NCI-H69 (cell line): ENCODE measurements around the gene CMTM5.
"Not testable (repeated sequence)": the region's sequence is repeated elsewhere in the genome, so short reads cannot be mapped to it uniquely, and the experiment has no call there.

ENCODE experiments used
- DNase-seq: peaks from one replicate; lab custom pipeline; 2025; lab: John Stamatoyannopoulos, UW

CMTM5 gene

DNA sequence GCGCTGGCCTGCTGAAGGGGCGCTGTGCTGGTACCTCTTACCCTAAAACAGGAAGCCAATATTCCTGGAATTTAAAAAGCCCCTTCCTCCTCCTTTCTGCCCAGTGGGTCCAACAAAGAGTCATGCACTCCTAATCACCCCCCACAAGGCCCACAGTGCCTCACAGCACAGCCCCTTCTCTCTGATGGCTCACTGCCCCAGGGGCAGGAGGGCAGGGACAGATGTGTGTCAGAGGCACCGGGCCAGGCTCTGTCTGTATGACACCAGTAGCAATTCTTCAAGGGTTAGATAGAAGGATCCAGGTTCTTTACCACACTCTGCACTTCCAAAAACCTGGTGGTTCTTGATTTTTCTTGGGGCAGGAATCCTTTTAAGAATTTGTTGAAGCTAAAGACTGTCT is 22.3 kb downstream of the CMTM5 start:
- no peak for DNase-seq

GRCh38 chr14:23399591-23399990 is 22.7 kb downstream of the CMTM5 start:
- DNase-seq, result no peak

GRCh38 chr14:23400496-23401149 is 23.8 kb downstream of the CMTM5 start:
- DNase-seq, result not testable (repeated sequence)

- DNase-seq, result no peak
Measured at GRCh38 chr14:23401291-23401690, 24.4 kb downstream of the CMTM5 start.

DNA sequence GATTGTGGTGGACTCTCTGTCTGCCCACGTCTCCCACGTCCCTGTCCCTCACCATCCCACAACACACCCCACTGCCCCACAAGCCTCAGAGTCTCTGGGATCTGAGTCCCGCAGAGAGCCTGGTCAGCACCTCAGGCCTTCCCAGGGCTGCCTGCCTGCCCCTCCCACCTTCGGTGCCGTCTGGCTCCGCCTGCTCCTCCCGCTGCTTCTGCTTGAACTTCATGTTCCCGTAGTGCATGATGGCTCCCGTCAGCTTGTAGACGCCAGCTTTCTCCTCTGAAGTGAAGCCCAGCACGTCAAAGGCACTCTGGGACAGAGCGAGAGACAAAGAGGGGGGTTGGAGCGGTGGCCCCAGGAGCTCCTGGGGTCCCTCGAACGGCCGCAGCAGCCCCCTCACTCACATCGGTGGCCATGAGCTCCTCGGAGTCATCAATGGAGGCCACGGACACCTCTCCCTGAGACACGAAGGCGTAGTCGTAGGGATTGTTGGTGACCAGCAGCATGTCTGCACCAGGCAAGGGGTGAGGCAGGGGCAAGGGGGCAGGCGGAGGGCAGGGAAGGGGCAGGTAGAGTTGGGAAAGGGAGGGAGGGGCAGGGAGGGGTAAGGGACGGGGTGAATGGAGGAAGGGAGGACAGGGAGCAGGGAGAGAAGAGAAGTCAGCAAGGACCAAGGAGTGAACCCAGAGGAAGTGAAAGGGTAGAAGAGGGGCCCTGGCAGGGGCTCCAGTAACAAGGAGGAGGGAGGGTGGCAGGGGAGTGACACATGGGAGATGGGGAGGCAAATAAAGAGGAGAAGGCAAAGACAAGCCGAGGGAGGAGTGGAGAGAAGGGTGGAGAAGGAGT is 25.7 kb downstream of the CMTM5 start:
- no peak for DNase-seq

GRCh38 chr14:23403139-23403438 is 26.2 kb downstream of the CMTM5 start:
- no peak for DNase-seq

GRCh38 chr14:23403908-23404307 is 27.1 kb downstream of the CMTM5 start:
- DNase-seq, result no peak

DNA sequence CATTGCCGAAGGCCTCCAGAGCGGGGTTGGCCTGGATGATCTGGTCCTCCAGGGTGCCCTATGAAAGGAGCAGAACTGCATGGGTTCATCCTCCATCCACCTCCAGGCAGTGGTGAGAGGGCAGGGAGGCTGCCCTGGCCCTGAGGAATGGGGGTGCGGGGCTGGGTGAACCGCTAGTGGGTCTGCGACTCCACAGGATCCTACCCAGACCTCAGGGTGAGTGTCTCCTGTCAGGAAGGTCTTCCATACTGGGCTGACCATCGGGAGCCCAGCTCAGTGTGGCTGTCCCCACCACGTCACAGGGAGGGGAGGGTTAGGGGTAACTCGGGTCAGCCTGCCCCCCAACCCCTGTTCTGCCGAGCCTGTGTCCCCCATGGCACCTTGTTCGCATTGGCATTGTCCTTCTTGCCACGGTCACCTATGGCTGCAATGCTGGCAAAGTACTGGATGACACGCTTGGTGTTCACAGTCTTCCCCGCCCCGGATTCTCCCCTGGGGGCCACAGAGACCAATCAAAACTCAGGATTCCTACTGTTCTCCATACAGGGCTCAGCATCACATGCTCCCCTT is 27.6 kb downstream of the CMTM5 start:
- no peak for DNase-seq

GRCh38 chr14:23405096-23405495 is 28.2 kb downstream of the CMTM5 start:
- DNase-seq, result no peak

DNA sequence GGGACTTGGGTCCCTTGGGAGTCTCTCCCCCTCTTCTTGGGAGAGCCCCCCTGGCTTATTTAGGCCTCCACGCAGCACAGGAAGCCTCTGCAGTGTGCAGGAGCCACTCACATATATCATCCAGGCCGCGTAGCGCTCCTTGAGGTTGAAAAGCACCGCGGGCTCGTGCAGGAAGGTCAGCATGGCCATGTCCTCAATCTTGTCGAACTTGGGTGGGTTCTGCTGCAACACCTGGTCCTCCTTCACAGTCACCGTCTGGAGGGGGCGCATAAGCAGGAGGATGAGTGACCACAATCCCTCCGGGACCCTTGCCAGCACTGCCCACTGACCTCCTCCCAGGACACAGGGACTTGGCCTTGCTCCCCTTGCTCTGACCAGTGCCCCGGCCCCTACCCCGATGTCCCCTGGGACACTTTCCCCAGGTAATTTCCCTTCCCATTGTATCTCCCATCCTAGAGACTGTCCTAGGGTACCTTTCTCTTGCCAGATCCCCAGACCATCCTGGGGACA is 28.7 kb downstream of the CMTM5 start:
- DNase-seq, result no peak

DNA sequence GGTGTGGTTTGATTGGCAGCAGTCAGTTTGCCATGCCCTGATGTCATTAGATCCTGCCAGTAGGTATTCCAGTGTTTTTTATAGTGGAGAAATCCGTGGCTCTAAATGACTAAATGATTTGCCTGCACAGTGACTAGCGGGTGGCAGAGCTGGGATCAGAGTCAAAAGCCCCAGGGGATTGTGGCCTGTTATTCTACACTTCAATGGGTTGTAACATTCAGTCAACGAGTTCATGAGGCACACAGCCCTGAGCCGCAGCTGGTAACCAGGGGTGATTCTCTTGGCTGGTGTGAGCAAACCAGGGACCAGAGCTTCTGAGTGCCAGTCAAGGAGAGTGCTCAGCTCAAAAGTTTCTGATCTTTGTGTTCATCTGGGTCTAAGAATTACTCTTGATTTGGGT is 29.4 kb downstream of the CMTM5 start:
- peak; percentile 8 for DNase-seq

DNA sequence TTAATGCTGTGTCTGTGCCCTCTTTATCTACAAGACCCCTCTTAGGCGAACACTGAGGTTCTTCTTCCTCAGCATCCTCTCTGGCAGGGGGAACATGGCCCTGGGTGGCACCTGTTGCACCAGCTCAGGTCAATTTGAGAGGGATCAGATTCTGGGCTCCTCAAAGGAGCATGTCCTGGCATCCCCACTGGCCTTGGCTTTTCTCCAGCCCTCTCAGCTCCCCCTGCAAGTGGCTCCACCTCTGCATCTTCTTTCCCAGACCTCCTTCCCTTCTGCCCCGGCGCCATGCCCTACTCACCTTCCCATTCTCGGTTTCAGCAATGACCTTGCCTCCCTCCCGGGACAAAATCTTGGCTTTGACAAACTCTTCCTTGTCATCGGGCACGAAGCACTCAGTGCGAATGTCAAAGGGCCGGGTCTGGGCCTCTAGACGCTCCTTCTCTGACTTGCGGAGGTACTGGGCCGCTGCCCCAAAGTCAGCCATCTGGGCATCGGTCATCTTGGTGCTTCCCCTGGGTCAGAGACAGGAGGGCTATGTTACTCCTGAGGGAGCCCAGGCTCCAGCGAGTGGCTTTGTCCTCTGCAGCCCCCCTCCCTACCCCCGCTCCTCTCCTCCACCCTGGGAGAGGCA is 30.0 kb downstream of the CMTM5 start:
- DNase-seq, result no peak

DNA sequence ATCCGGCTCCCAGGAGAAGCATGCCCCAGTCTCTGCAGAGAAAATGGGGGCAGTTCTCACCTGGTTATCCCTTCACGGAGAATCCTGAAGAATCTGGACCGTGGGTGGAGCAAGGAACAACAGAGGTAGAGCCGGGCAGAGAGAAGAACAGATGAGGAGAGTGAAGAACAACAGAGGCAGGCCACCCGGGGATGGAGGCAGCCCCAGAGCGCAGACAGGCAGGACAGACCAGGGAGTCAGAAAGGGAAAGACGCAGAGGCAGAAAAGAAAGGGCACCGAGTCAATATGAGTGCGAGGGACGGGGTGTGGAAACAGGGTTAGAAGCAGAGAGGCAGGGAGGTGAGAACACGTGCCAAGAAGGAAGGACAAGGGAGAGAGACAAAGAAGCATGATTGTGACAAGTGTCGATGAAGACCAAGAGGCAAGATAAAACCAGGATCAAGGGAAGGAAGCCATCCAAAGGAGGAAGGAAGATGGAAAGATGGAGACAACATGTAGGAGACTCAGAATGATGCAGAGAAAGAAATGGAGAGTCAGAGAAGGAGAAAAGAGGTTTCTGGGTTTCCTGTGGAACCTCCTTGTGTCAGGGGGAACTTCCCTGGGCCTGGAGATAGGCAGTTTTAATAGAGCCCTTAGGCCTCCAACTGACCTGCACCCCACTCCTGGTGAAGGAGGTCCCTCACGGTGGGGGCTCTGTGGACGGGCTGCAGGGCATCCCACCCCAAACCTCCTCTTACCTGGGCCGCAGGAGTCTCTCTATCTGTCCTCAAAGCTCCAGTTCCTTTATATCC is 30.9 kb downstream of the CMTM5 start, which contains the start of gene MYH6:
Gene MYH6, minus strand, starts transcription at position 758 of the 791 bp plus-strand sequence. CDS start 1,050 bp downstream, outside the sequence.
- DNase-seq, result no peak

DNA sequence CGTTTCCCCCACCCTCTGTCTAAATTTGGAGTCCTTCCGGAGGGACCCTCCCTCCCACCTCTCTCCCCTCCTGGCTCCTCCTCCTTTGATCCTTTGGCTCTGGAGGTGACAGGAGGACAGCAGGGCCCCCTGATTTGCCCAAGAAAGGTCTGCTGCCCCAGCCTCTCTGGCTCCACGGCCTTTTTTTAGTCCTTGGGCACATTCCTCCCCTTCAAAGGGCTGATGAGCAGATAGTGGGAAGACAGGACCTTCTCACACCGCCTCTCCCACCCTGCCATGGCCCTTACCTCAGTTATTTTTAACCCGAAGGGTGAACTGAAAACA is 31.4 kb downstream of the CMTM5 start:
- DNase-seq, result no peak

GRCh38 chr14:23409475-23409874 is 32.6 kb downstream of the CMTM5 start:
- no peak for DNase-seq

GRCh38 chr14:23409966-23410635 is 33.3 kb downstream of the CMTM5 start:
- DNase-seq, result no peak

GRCh38 chr14:23411563-23412525 is 35.0 kb downstream of the CMTM5 start:
- DNase-seq, result no peak

GRCh38 chr14:23413681-23414080 is 36.8 kb downstream of the CMTM5 start:
- DNase-seq, result no peak

DNA sequence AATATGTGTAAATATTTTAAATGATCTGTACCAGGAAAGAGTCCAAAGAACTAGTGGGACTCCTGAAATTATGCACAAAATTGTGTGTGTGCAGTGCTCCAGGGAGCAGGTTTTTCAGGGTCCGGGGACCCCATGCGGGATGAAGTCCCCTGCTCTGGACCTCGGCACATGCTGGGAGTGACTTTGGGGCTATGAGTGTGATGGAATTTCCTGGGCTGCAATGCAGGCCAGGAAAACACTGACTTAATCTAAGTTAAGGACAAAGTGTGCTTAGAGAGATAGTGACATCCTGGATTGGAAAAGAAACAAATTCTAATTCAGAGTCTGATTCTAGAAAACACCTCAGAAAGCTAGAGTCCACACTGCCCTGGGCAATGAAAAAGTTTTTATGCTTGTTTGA is 37.4 kb downstream of the CMTM5 start:
- DNase-seq, result no peak
